Esophagus muscularis mucosa (tissue), 4 donors: ENCODE data around the gene COL19A1. TPM values are rescaled to one million over a fixed set of nuclear protein-coding genes. Genes with fewer than 3 reads are reported as not detected.

Experiments used
- DNase-seq: peaks from one replicate; pipeline ENCODE4 v3.0.0-alpha.2; 2017; ENCODE audit errors: extremely low spot score
- H3K27ac ChIP-seq, 4 donors: fragments of 200-600 bp; sonication (generic); replicated peaks in 1 of 4; 1 replicate in 3 of 4; 2 replicates in 1 of 4; pipeline ENCODE4 v1.5.1; 2016 to 2019; ENCODE audit warnings: mild to moderate bottlenecking in 1 of 4
- H3K27me3 ChIP-seq, 4 donors: fragments of 200-600 bp; sonication (generic); one replicate each; pipeline versions ENCODE4 v1.5.1 to v1.6.0; 2016 to 2019
- H3K36me3 ChIP-seq, 4 donors: fragments of 200-600 bp; sonication (generic); one replicate each; pipeline ENCODE4 v1.5.1; 2016 to 2019
- H3K4me1 ChIP-seq, 4 donors: fragments of 200-600 bp; sonication (generic); one replicate each; pipeline ENCODE4 v1.5.1; 2016 to 2019
- H3K4me3 ChIP-seq, 4 donors: fragments of 200-600 bp; sonication (generic); 1 replicate in 2 of 4; 2 replicates in 2 of 4; pipeline ENCODE4 v1.5.1; 2016 to 2019; ENCODE audit warnings: mild to moderate bottlenecking in 4 of 4, moderate library complexity in 1 of 4
- H3K9me3 ChIP-seq, 4 donors: fragments of 200-600 bp; sonication (generic); 1 replicate in 3 of 4; 2 replicates in 1 of 4; pipeline ENCODE4 v1.5.1; 2016 to 2019
- CTCF ChIP-seq, 3 experiments: fragments of 200-600 bp in 2 of 3; fragments of 450-650 bp in 1 of 3; sonication (generic) in 2 of 3; IDR thresholded peaks; one replicate each; pipeline ENCODE4 v1.5.1; 2017 to 2019; ENCODE audit warnings: antibody characterized with exemption in 3 of 3, mild to moderate bottlenecking in 2 of 3, moderate library complexity in 1 of 3
- EP300 ChIP-seq: sonication (generic); formaldehyde crosslinking; IDR thresholded peaks from one replicate; pipeline ENCODE4 v1.6.1; 2017; ENCODE audit warnings: antibody characterized with exemption
- POLR2A ChIP-seq: fragments of 450-650 bp; IDR thresholded peaks from one replicate; pipeline ENCODE4 v1.6.1; 2017; ENCODE audit warnings: antibody characterized with exemption, moderate library complexity, mild to moderate bottlenecking, low read depth
- POLR2AphosphoS5 ChIP-seq, 2 donors: sonication (generic); formaldehyde crosslinking; IDR thresholded peaks; one replicate each; pipeline ENCODE4 v1.6.1; 2017; ENCODE audit warnings: antibody characterized with exemption in 2 of 2
- WGBS: methylation state at CpG from one replicate; pipeline ENCODE4 v1.1.5; 2018; 5-methylcytosine and 5-hydroxymethylcytosine counted together
- intact Hi-C: fragments of 100-400 bp; cut with DNase I; formaldehyde crosslinking; loops from one replicate; pipeline ENCODE4 v1.15.1; 2023
- total RNA-seq, 4 donors: library from RNA; depleted of rRNA; stranded (reverse); fragments of >200 nt; gene quantifications; one replicate each; pipeline versions ENCODE4 v1.1.0 to v1.2.1, GENCODE V29; 2016

COL19A1 gene
- total RNA-seq, 4 donors from 2014 or later: 1.7 to 4.0 (median 2.4) TPM

DNA sequence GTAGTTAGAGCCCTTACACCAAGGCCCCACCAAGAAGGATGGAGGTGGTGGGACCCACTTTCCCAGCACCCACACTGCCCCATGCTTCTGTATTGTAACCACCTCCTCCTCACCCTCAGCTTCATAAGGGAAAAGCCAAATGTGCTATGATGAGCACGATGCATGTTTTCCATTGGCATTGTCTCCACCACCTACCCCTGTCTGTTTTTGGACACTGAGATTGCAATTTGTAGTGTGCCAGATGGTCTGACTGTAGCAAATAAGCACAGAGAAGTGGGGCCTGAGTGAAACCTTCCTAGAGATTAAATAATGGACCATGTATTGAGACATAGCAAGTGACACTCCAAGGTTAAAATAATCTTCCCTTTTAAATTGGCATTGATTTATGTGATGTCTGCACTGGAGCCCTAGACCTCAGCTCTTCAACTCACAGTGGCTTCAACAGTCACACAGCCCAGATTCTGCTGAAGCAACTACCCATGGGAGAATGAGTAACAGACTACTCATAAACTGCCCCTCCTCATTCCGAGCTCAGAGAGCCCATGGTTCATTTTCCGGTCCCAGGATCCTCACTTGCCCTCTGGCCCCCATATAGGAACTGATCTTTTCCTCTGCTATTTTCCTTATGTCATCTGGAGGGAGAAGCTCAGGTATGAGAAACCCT lies 258.7 kb downstream of the COL19A1 start:
- intact Hi-C loops: no loop called here

DNA sequence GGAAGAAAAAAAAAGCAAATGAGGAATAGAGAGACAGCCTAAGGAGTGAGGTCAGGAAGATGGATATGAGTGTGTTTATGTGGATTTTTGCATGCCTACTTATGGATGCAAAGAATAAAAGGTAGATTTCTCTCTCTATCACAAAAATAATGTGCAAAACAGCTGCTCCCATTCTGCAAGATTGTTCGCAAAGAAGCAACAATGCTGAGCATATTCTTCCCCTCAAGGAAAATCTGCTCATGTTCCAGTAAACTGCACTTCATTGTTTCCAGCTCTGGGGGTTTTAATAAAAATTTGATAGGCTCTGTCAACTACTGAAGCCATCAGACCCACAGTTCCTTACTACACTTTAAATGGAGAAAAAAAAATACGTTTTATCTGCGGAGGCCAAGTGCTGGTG lies 259.2 kb downstream of the COL19A1 start:
- Histone ChIP-seq H3K4me3 (no peak overlapping the region), H3K4me1 (no peaks in the 10 kb centered on the region), H3K36me3 (no peaks in the 10 kb centered on the region), H3K9me3 (no peaks in the 10 kb centered on the region), H3K27me3 (no peaks in the 10 kb centered on the region), H3K27ac (no peak overlapping the region)
- 97% methylated on average over 3 of the region's 3 CpGs for WGBS
- no peak for TF ChIP-seq EP300
- no peak for TF ChIP-seq POLR2AphosphoS5 (IDR thresholded peaks at IDR 0.05)
- no peak for TF ChIP-seq POLR2A
- no peak for TF ChIP-seq CTCF (IDR thresholded peaks at IDR 0.05)
- intact Hi-C loops: no loop called here
- DNase-seq: no peak

More for the DNA sequence above, 258.7 kb downstream of the COL19A1 start:
- Histone ChIP-seq H3K27me3 (no peaks in the 10 kb centered on the region), H3K4me1 (no peaks in the 10 kb centered on the region), H3K27ac (no peak overlapping the region), H3K9me3 (no peaks in the 10 kb centered on the region), H3K36me3 (no peaks in the 10 kb centered on the region), H3K4me3 (no peak overlapping the region)
- TF ChIP-seq POLR2A: no peak
- no peak for TF ChIP-seq EP300
- TF ChIP-seq CTCF (IDR thresholded peaks at IDR 0.05): no peak
- no peak for TF ChIP-seq POLR2AphosphoS5 (IDR thresholded peaks at IDR 0.05)
- no peak for DNase-seq
- WGBS: 65% methylated on average over 3 of the region's 3 CpGs

GRCh38 chr6:70129341-70129740 lies 263.0 kb downstream of the COL19A1 start:
- H3K9me3 ChIP-seq: no peaks in the 10 kb centered on the region
- H3K36me3 ChIP-seq: no peaks in the 10 kb centered on the region
- no peak for DNase-seq
- TF ChIP-seq CTCF (IDR thresholded peaks at IDR 0.05): no peak
- no peak for TF ChIP-seq POLR2A
- no peak for TF ChIP-seq POLR2AphosphoS5 (IDR thresholded peaks at IDR 0.05)
- no peaks in the 10 kb centered on the region for H3K27me3 ChIP-seq
- intact Hi-C loops: no loop called here
- H3K4me1 ChIP-seq: no peaks in the 10 kb centered on the region
- WGBS: 97% methylated on average over 3 of the region's 3 CpGs
- H3K27ac ChIP-seq: no peak overlapping the region
- H3K4me3 ChIP-seq: no peak overlapping the region

GRCh38 chr6:70130865-70131264 lies 264.5 kb downstream of the COL19A1 start:
- TF ChIP-seq CTCF (IDR thresholded peaks at IDR 0.05) (no peak), POLR2AphosphoS5 (IDR thresholded peaks at IDR 0.05) (no peak), EP300 (no peak), POLR2A (no peak)
- WGBS: 93% methylated on average over 1 of the region's 1 CpG
- DNase-seq: no peak
- Histone ChIP-seq H3K4me1 (no peaks in the 10 kb centered on the region), H3K36me3 (no peaks in the 10 kb centered on the region), H3K27me3 (no peaks in the 10 kb centered on the region), H3K4me3 (no peak overlapping the region), H3K27ac (no peak overlapping the region), H3K9me3 (no peaks in the 10 kb centered on the region)
- intact Hi-C loops: no loop called here

DNA sequence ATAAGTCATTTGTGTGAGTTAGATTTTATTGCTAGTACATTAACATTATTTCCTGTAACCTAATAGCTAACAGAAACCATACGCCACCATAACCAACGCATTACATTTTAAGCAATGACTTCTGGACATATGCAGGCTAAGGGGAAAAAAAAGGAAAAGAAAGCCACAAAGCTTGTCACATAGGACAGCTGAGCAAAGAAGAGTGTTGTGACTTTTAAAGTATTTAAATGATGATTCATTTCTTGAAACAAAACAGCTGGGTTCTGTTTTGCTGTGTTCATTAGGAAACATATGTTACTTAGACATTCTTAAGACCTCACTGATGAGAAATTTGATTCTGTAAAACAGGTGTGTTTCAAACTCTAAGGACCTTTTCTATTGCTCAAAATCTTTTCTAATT lies 265.2 kb downstream of the COL19A1 start:
- Histone ChIP-seq H3K4me3 (no peak overlapping the region), H3K4me1 (no peaks in the 10 kb centered on the region), H3K27ac (no peak overlapping the region), H3K9me3 (no peaks in the 10 kb centered on the region), H3K36me3 (no peaks in the 10 kb centered on the region), H3K27me3 (no peaks in the 10 kb centered on the region)
- WGBS: 69% methylated on average over 2 of the region's 2 CpGs
- no peak for DNase-seq
- intact Hi-C loops: no loop called here
- TF ChIP-seq POLR2A (no peak), CTCF (IDR thresholded peaks at IDR 0.05) (no peak), EP300 (no peak), POLR2AphosphoS5 (IDR thresholded peaks at IDR 0.05) (no peak)
